Measurements from ENCODE around the gene ENPP7. TPM values are rescaled to one million over a fixed set of nuclear protein-coding genes. Genes with fewer than 3 reads are reported as not detected.
"Not testable (repeated sequence)": the region's sequence is repeated elsewhere in the genome, so short reads cannot be mapped to it uniquely, and the experiment has no call there.

Gene ENPP7
- total RNA-seq, 4 donors from 2014 or later = not detected

GRCh38 chr17:79750650-79751545, 20.2 kb downstream of the ENPP7 start:
- DNase-seq (ENCODE audit: low spot score in 2 of 2) = no peak
- no peak for TF ChIP-seq POLR2A (IDR thresholded peaks at IDR 0.05)
- TF ChIP-seq EP300 (IDR thresholded peaks at IDR 0.05) = no peak
- TF ChIP-seq CTCF (IDR thresholded peaks at IDR 0.05) = no peak
- H3K27ac ChIP-seq = no peak overlapping the region
- H3K4me1 ChIP-seq = peaks cover 0 to 25% (median 0%) of the 10 kb centered on the region in 4 donors
- H3K4me3 ChIP-seq = no peak overlapping the region
- H3K9me3 ChIP-seq = no peaks in the 10 kb centered on the region
- H3K36me3 ChIP-seq = no peaks in the 10 kb centered on the region
- WGBS, 2 donors = 80 to 85% methylated on average over 13 of the region's 13 CpGs
- H3K27me3 ChIP-seq = peaks cover 2 to 94% of the 10 kb centered on the region in 2 donors

DNA sequence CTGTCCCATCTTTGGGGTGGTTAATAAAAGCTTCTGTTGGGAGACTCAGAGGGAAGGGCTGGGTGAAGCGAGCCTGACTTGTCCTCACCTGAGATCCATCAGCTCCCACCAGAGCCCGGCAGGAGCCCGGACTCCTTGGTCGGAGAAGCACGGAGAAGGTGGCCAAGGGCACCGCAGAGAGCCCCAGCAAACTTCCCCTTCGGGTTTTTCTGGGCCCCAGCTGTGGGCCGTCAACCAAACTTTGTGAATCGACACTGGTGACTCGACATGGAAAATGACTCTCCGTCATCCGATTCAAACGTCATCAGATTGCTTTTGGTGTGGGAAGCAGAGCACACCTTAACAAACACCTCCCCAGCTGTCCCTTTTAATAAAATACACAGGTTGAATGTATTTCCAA, 21.4 kb downstream of the ENPP7 start:
- Histone ChIP-seq H3K36me3 (no peaks in the 10 kb centered on the region), H3K9me3 (no peaks in the 10 kb centered on the region), H3K4me3 (no peak overlapping the region), H3K27me3 (peaks cover 2 to 91% of the 10 kb centered on the region in 2 donors), H3K4me1 (peaks cover 0 to 15% (median 0%) of the 10 kb centered on the region in 4 donors), H3K27ac (no peak overlapping the region)
- no peak for DNase-seq (ENCODE audit: low spot score in 2 of 2)
- WGBS, 2 donors = 58 to 79% methylated on average over 13 of the region's 13 CpGs
- TF ChIP-seq POLR2A (IDR thresholded peaks at IDR 0.05) = no peak

DNA sequence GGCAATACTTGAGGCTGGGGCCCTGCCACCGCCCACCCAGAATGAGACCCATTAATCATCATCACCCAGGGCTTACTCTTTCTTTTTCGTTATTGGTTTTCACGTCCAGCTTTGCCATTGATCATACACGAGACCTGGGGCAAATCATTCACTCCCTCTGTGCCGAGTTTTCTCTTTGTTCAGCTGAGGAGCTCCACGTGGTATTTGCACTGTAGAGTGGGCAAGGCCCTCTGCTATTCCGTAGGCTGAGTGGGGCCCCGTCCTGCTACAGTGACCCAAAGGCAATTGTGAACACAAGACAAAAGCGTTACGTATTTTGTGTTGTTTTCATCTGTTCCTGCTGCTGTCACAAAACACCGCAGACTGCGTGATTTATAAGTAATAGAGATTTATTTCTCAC, 23.6 kb downstream of the ENPP7 start:
- 60 to 62% methylated on average over 12 of the region's 12 CpGs for WGBS, 2 donors
- H3K4me1 ChIP-seq = no peaks in the 10 kb centered on the region
- TF ChIP-seq EP300 (IDR thresholded peaks at IDR 0.05) = no peak
- TF ChIP-seq CTCF (IDR thresholded peaks at IDR 0.05) = no peak
- no peak for TF ChIP-seq POLR2A (IDR thresholded peaks at IDR 0.05)
- H3K27me3 ChIP-seq = peaks cover 0 to 75% of the 10 kb centered on the region in 2 donors
- H3K4me3 ChIP-seq = no peak overlapping the region
- no peaks in the 10 kb centered on the region for H3K36me3 ChIP-seq
- DNase-seq (ENCODE audit: low spot score in 2 of 2) = no peak
- H3K27ac ChIP-seq = no peak overlapping the region
- H3K9me3 ChIP-seq = no peaks in the 10 kb centered on the region

- H3K9me3 ChIP-seq; H3K27ac ChIP-seq; DNase-seq (ENCODE audit: low spot score in 2 of 2); H3K36me3 ChIP-seq; H3K4me1 ChIP-seq; H3K4me3 ChIP-seq: not testable (repeated sequence)
- H3K27me3 ChIP-seq = peaks cover 0 to 69% of the 10 kb centered on the region in 2 donors
- WGBS, 2 donors = 90 to 95% methylated on average over 9 of the region's 9 CpGs
Measured at GRCh38 chr17:79754903-79755302, 24.2 kb downstream of the ENPP7 start.

DNA sequence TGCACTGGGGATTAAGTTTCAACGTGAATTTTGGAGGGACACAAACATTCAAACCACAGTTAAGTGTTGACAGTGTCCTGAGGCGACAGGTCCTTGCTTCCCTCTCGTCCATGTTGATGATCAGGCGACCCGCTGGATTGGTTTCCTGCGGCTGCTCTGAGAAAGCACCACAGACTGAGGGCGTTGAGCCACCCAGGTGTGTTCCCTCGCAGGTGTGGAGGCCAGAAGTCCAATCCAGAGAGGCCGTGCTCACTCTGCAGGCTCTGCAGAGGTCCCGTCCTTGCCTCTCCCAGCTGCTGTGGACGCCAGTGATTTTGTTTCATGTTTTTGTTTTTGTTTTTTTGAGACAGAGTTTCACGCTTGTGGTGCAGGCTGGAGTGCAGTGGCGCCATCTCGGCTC, 24.8 kb downstream of the ENPP7 start:
- Histone ChIP-seq H3K27ac (no peak overlapping the region), H3K36me3 (no peaks in the 10 kb centered on the region), H3K4me1 (no peaks in the 10 kb centered on the region), H3K4me3 (no peak overlapping the region), H3K27me3 (peaks cover 0 to 62% of the 10 kb centered on the region in 2 donors), H3K9me3 (no peaks in the 10 kb centered on the region)
- TF ChIP-seq EP300 (IDR thresholded peaks at IDR 0.05) = no peak
- no peak for TF ChIP-seq CTCF (IDR thresholded peaks at IDR 0.05)
- TF ChIP-seq POLR2A (IDR thresholded peaks at IDR 0.05) = no peak
- 88 to 89% methylated on average over 14 of the region's 14 CpGs for WGBS, 2 donors
- DNase-seq (ENCODE audit: low spot score in 2 of 2) = no peak

DNA sequence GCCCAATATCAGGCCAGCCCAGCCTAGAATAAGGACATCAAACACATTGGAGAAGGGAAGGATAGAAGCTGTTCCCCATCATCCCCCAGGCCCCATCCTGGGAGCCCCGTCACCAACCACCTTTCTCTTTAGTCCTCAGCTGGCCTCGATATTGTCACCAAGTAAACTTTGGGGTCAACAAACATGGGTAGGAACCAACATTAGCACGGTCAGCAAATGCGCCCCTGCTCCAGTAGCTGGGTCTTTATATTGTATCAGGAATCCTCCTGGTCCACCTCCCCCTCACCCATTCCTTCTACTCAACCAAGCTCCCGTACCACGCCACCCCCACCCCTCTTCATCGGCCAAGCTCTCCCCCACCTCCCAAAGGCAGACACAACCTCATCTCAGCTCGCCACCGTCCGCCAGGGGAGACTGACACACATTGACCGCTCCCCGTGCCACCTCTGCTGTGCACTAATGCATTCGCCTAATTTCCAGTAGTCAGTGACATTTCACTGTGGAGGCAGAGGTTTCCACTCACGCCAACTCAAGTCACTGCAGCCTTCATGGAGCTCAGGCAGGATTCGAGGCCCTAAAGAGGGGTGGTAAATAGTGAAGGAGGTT, 26.5 kb downstream of the ENPP7 start:
- TF ChIP-seq EP300 (IDR thresholded peaks at IDR 0.05) (no peak), CTCF (IDR thresholded peaks at IDR 0.05) (no peak), POLR2A (IDR thresholded peaks at IDR 0.05) (no peak)
- Histone ChIP-seq H3K27ac (no peak overlapping the region), H3K36me3 (no peaks in the 10 kb centered on the region), H3K4me1 (no peaks in the 10 kb centered on the region), H3K4me3 (no peak overlapping the region), H3K9me3 (no peaks in the 10 kb centered on the region), H3K27me3 (peaks cover 0 to 46% of the 10 kb centered on the region in 2 donors)
- no peak for DNase-seq (ENCODE audit: low spot score in 2 of 2)
- 90 to 95% methylated on average over 15 of the region's 15 CpGs for WGBS, 2 donors
